Vagina (tissue), 2 donors: ENCODE data around the gene ANKS1B. TPM values are rescaled to one million over a fixed set of nuclear protein-coding genes. Genes with fewer than 3 reads are reported as not detected.

ENCODE experiments used
- DNase-seq, 2 donors: peaks; one replicate each; pipeline ENCODE4 v3.0.0-alpha.2; 2017; ENCODE audit errors: extremely low spot score in 2 of 2
- H3K27ac ChIP-seq: fragments of 200-600 bp; sonication (generic); one replicate; pipeline ENCODE4 v1.5.1; 2019
- H3K27me3 ChIP-seq: fragments of 200-600 bp; sonication (generic); one replicate; pipeline ENCODE4 v1.5.1; 2019
- H3K36me3 ChIP-seq, 2 donors: fragments of 200-600 bp; sonication (generic); one replicate each; pipeline ENCODE4 v1.5.1; 2017 to 2019
- H3K4me1 ChIP-seq: fragments of 200-600 bp; sonication (generic); one replicate; pipeline ENCODE4 v1.5.1; 2019
- H3K4me3 ChIP-seq, 2 donors: fragments of 200-600 bp; sonication (generic); 1 replicate in 1 of 2; 2 replicates in 1 of 2; pipeline ENCODE4 v1.5.1; 2016 to 2019
- H3K9me3 ChIP-seq: fragments of 200-600 bp; sonication (generic); one replicate; pipeline ENCODE4 v1.5.1; 2019
- POLR2A ChIP-seq, 2 donors: fragments of 450-650 bp; IDR thresholded peaks; one replicate each; pipeline ENCODE4 v1.6.1; 2017; ENCODE audit warnings: antibody characterized with exemption in 2 of 2, mild to moderate bottlenecking in 2 of 2, moderate library complexity in 2 of 2
- POLR2AphosphoS5 ChIP-seq, 2 donors: sonication (generic); formaldehyde crosslinking; IDR thresholded peaks; one replicate each; pipeline ENCODE4 v1.9.0; 2017; ENCODE audit warnings: antibody characterized with exemption in 2 of 2, mild to moderate bottlenecking in 2 of 2, low read depth in 1 of 2; ENCODE audit not compliant: insufficient read depth in 1 of 2
- intact Hi-C: fragments of 100-400 bp; cut with DNase I; formaldehyde crosslinking; loops from one replicate; pipeline ENCODE4 v1.15.1; 2023
- total RNA-seq: library from RNA; depleted of rRNA; stranded (reverse); fragments of >200 nt; gene quantifications from one replicate; pipeline ENCODE4 v1.2.3, GENCODE V29; 2016
- TF ChIP-seq, protein P1 (sequence below), 3 experiments: fragments of 450-650 bp in 2 of 3; fragments of 200-600 bp in 1 of 3; sonication (generic) in 1 of 3; IDR thresholded peaks; one replicate each; pipeline ENCODE4 v1.5.1; 2017 to 2019; ENCODE audit warnings: antibody characterized with exemption in 3 of 3, mild to moderate bottlenecking in 2 of 3, moderate library complexity in 2 of 3

ANKS1B gene
- total RNA-seq, 1 donor from 2014 or later = 11.5 TPM

DNA sequence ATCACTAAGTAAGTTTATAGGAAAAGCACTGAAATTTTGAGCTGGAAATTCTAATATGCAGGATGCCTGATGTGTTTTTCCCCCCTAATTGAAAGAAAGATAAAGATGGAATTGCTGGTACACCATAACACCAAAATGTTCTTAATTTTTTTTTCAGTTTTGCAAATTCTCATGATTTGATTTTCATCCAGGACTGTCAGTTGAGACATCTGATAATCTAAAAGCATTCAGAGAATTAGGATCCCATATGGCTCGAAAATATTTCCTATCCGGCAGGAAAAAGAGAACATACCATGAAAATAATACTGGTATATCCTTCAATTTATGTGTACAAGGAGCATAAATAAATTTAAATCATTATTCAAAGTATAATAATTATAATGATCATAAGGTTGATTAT is 887.6 kb downstream of the ANKS1B start:
- H3K9me3 ChIP-seq = no peaks in the 10 kb centered on the region
- intact Hi-C loops = no loop called here

DNA sequence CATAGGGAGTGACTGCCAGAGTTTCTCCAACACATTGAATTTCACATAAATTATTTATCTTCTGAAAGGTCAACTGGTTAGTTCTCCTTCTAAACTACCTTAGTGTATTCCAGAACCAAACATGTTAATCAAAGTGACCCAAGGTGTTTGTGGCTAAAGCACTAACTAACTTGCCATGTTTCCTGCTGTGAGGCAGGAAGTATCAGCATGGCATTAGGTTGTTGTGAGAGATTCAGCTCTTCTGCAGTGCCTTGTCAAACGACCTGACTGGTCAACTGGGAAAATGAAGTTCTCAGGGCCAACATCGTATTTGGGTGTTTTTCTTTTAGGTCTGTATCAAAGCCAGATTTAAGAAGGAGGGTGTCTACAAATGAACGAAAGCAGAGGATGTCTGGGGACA is 891.6 kb downstream of the ANKS1B start:
- no peak overlapping the region for H3K27ac ChIP-seq
- no peaks in the 10 kb centered on the region for H3K27me3 ChIP-seq
- no peaks in the 10 kb centered on the region for H3K9me3 ChIP-seq
- TF ChIP-seq, protein P1, sequence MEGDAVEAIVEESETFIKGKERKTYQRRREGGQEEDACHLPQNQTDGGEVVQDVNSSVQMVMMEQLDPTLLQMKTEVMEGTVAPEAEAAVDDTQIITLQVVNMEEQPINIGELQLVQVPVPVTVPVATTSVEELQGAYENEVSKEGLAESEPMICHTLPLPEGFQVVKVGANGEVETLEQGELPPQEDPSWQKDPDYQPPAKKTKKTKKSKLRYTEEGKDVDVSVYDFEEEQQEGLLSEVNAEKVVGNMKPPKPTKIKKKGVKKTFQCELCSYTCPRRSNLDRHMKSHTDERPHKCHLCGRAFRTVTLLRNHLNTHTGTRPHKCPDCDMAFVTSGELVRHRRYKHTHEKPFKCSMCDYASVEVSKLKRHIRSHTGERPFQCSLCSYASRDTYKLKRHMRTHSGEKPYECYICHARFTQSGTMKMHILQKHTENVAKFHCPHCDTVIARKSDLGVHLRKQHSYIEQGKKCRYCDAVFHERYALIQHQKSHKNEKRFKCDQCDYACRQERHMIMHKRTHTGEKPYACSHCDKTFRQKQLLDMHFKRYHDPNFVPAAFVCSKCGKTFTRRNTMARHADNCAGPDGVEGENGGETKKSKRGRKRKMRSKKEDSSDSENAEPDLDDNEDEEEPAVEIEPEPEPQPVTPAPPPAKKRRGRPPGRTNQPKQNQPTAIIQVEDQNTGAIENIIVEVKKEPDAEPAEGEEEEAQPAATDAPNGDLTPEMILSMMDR (IDR thresholded peaks at IDR 0.05) = no peak
- TF ChIP-seq POLR2A (IDR thresholded peaks at IDR 0.05) (no peak), POLR2AphosphoS5 (IDR thresholded peaks at IDR 0.05; ENCODE audit: insufficient read depth in 1 of 2, low read depth in 1 of 2) (no peak)
- DNase-seq = no peak
- intact Hi-C loops = no loop called here
- no peaks in the 10 kb centered on the region for H3K36me3 ChIP-seq
- H3K4me1 ChIP-seq = no peaks in the 10 kb centered on the region
- no peak overlapping the region for H3K4me3 ChIP-seq

More for the DNA sequence above, 887.6 kb downstream of the ANKS1B start:
- H3K4me3 ChIP-seq = no peak overlapping the region
- no peaks in the 10 kb centered on the region for H3K27me3 ChIP-seq
- no peaks in the 10 kb centered on the region for H3K36me3 ChIP-seq
- H3K27ac ChIP-seq = no peak overlapping the region
- no peak for DNase-seq
- TF ChIP-seq, protein P1 (IDR thresholded peaks at IDR 0.05) = no peak
- no peak for TF ChIP-seq POLR2A (IDR thresholded peaks at IDR 0.05)
- TF ChIP-seq POLR2AphosphoS5 (IDR thresholded peaks at IDR 0.05; ENCODE audit: insufficient read depth in 1 of 2, low read depth in 1 of 2) = no peak
- H3K4me1 ChIP-seq = no peaks in the 10 kb centered on the region

DNA sequence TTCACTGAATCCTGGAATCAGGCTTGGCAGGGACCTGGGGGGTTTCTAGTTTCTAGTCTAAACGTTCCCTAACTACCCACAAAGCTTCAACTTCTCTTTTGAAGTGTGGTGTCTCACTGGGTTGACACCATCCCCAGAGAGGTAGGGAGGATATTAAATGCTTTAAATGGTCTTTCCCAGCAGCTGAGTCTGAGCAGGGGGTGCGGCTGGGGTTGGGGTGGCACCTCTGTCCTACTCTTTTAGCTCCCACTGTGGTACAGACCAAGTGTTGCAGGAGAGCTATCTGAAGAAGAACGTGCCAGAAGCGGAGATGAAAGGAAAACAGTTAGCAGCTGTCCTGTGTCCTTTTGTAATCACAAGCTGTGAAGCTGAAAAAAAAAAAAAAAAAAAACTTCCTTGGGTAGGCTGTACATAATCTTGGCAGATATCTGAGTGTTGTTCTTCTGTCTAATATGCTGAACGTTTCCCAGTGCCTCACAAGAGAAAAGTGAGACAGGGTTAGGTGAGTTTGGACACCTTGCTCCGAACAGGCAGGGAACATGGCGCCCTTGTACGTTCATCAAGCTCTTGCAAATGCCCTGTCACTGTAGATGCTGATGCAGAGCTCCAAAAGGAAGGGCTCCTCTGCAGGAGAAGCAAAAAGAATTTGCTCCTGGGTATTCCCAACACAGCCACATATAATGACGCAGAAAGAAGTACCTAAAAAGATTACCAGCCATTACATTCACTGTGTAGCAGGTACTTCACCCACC is 892.5 kb downstream of the ANKS1B start:
- intact Hi-C loops = no loop called here
- no peaks in the 10 kb centered on the region for H3K36me3 ChIP-seq
- no peaks in the 10 kb centered on the region for H3K4me1 ChIP-seq
- no peaks in the 10 kb centered on the region for H3K27me3 ChIP-seq
- H3K9me3 ChIP-seq = no peaks in the 10 kb centered on the region
- no peak overlapping the region for H3K27ac ChIP-seq
- TF ChIP-seq POLR2AphosphoS5 (IDR thresholded peaks at IDR 0.05; ENCODE audit: insufficient read depth in 1 of 2, low read depth in 1 of 2) (no peak), POLR2A (IDR thresholded peaks at IDR 0.05) (no peak)
- TF ChIP-seq, protein P1 (IDR thresholded peaks at IDR 0.05) = no peak
- no peak for DNase-seq
- H3K4me3 ChIP-seq = no peak overlapping the region

DNA sequence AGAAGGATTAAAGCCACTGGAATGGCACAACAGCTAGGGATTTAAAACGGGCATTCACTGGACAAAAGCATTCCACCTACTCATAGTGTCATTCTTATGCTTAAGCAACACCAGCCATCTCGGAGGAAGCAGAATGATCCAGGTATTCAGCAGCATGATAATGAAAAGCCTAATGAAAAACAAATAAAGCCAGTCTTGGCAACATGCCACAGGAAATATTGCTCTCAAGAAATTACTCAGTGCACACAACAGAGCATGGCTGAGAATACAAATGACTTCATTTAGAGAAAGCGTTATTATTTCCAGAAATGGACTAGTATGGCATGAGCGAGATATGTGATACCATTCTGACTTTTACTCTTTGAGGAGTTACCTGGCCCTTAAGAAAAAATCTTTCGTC is 897.5 kb downstream of the ANKS1B start:
- TF ChIP-seq POLR2A (IDR thresholded peaks at IDR 0.05) = no peak
- TF ChIP-seq POLR2AphosphoS5 (IDR thresholded peaks at IDR 0.05; ENCODE audit: insufficient read depth in 1 of 2, low read depth in 1 of 2) = no peak
- TF ChIP-seq, protein P1 (IDR thresholded peaks at IDR 0.05) = no peak
- DNase-seq = no peak
- no peak overlapping the region for H3K27ac ChIP-seq
- H3K4me3 ChIP-seq = no peak overlapping the region
- no peaks in the 10 kb centered on the region for H3K36me3 ChIP-seq
- H3K9me3 ChIP-seq = no peaks in the 10 kb centered on the region
- intact Hi-C loops = no loop called here
- H3K27me3 ChIP-seq = no peaks in the 10 kb centered on the region
- H3K4me1 ChIP-seq = no peaks in the 10 kb centered on the region

DNA sequence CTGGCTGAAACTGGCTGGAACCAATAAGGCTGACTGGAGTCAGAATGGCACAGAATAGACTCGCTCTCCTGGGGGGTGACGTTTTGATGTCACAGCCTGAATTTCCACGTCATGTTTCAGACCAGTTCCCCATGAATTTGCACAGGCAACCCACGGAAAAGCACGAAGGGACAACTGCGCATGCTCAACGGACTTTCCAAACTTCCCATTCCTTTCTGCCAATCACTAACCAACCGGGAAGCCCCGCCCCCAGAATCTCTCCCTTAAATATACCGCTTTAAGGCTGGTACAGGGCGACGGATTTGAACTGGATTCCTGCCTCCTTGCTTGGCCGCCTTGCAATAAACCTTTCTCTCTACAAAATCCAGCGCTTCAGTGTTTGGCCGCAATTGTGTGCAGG is 904.9 kb downstream of the ANKS1B start:
- no peak for DNase-seq
- TF ChIP-seq POLR2A (IDR thresholded peaks at IDR 0.05) (no peak), POLR2AphosphoS5 (IDR thresholded peaks at IDR 0.05; ENCODE audit: insufficient read depth in 1 of 2, low read depth in 1 of 2) (no peak)
- TF ChIP-seq, protein P1 (IDR thresholded peaks at IDR 0.05) = no peak
- no peaks in the 10 kb centered on the region for H3K36me3 ChIP-seq
- H3K27me3 ChIP-seq = no peaks in the 10 kb centered on the region
- H3K9me3 ChIP-seq = no peaks in the 10 kb centered on the region
- intact Hi-C loops = no loop called here
- H3K27ac ChIP-seq = no peak overlapping the region
- H3K4me3 ChIP-seq = no peak overlapping the region
- no peaks in the 10 kb centered on the region for H3K4me1 ChIP-seq
